IMR-90 (cell line): ENCODE measurements around the gene AKR7A2.

ENCODE experiments used
- CEBPB ChIP-seq: IDR thresholded peaks from 2 replicates; pipeline ENCODE4 v1.6.1; 2012; ENCODE audit warnings: low read depth, low read length, improper control_type of control experiment
- CHD1 ChIP-seq: IDR thresholded peaks from 2 replicates; pipeline ENCODE4 v1.6.1; 2012; ENCODE audit warnings: low read depth, low read length, improper control_type of control experiment
- CTCF ChIP-seq: conservative IDR thresholded peaks from 2 replicates; pipeline ENCODE4 v1.5.1; 2012; ENCODE audit warnings: mild to moderate bottlenecking, low read depth, low read length, improper control_type of control experiment
- ELK1 ChIP-seq: fragments of 150-350 bp; IDR thresholded peaks from 2 replicates; pipeline ENCODE4 v1.6.1; 2016; ENCODE audit warnings: low read depth, mild to moderate bottlenecking, low read length, moderate library complexity, borderline replicate concordance
- FOS ChIP-seq: fragments of 150-350 bp; IDR thresholded peaks from 2 replicates; pipeline ENCODE4 v1.6.1; 2016; ENCODE audit warnings: low read depth, low read length
- MAFK ChIP-seq: IDR thresholded peaks from 2 replicates; pipeline ENCODE4 v1.6.1; 2012; ENCODE audit warnings: low read depth, low read length, improper control_type of control experiment
- MAZ ChIP-seq: IDR thresholded peaks from 2 replicates; pipeline ENCODE4 v1.6.1; 2012; ENCODE audit warnings: low read depth, mild to moderate bottlenecking, low read length, improper control_type of control experiment, moderate library complexity, borderline replicate concordance
- MXI1 ChIP-seq: IDR thresholded peaks from 2 replicates; pipeline ENCODE4 v1.6.1; 2012; ENCODE audit warnings: low read depth, mild to moderate bottlenecking, low read length, moderate library complexity, borderline replicate concordance
- POLR2A ChIP-seq: IDR thresholded peaks from 2 replicates; pipeline ENCODE4 v1.6.1; 2012; ENCODE audit warnings: mild to moderate bottlenecking, low read depth, low read length
- RAD21 ChIP-seq: IDR thresholded peaks from 2 replicates; pipeline ENCODE4 v1.6.1; 2012; ENCODE audit warnings: low read length, improper control_type of control experiment
- RCOR1 ChIP-seq: IDR thresholded peaks from 2 replicates; pipeline ENCODE4 v1.6.1; 2012; ENCODE audit warnings: mild to moderate bottlenecking, low read length, improper control_type of control experiment; ENCODE audit not compliant: insufficient replicate concordance
- RFX5 ChIP-seq: IDR thresholded peaks from 2 replicates; pipeline ENCODE4 v1.8.0; 2012; ENCODE audit warnings: low read depth, mild to moderate bottlenecking, low read length, moderate library complexity
- SMC3 ChIP-seq: fragments of 150-350 bp; IDR thresholded peaks from 2 replicates; pipeline ENCODE4 v1.6.1; 2016; ENCODE audit warnings: low read depth, mild to moderate bottlenecking, antibody characterized with exemption, low read length, moderate library complexity
- USF2 ChIP-seq: fragments of 150-350 bp; IDR thresholded peaks from 2 replicates; pipeline ENCODE4 v1.6.1; 2017; ENCODE audit warnings: mild to moderate bottlenecking, antibody characterized with exemption, low read length, low read depth

- no peak for TF ChIP-seq POLR2A
- no peak for TF ChIP-seq CTCF
- TF ChIP-seq RCOR1 = no peak
- TF ChIP-seq FOS = no peak
- TF ChIP-seq ELK1 = no peak
- TF ChIP-seq MAFK = no peak
- no peak for TF ChIP-seq CHD1
- no peak for TF ChIP-seq RAD21
- TF ChIP-seq MXI1 = no peak
- TF ChIP-seq SMC3 = no peak
- TF ChIP-seq RFX5 = no peak
- TF ChIP-seq CEBPB = no peak
- TF ChIP-seq MAZ = no peak
- no peak for TF ChIP-seq USF2
Measured at GRCh38 chr1:19360432-19360831, 48.5 kb upstream of the AKR7A2 start.
